ENCODE results near the gene HEATR5A.
"Not testable (repeated sequence)": the region's sequence is repeated elsewhere in the genome, so short reads cannot be mapped to it uniquely, and the experiment has no call there.

HEATR5A gene

DNA sequence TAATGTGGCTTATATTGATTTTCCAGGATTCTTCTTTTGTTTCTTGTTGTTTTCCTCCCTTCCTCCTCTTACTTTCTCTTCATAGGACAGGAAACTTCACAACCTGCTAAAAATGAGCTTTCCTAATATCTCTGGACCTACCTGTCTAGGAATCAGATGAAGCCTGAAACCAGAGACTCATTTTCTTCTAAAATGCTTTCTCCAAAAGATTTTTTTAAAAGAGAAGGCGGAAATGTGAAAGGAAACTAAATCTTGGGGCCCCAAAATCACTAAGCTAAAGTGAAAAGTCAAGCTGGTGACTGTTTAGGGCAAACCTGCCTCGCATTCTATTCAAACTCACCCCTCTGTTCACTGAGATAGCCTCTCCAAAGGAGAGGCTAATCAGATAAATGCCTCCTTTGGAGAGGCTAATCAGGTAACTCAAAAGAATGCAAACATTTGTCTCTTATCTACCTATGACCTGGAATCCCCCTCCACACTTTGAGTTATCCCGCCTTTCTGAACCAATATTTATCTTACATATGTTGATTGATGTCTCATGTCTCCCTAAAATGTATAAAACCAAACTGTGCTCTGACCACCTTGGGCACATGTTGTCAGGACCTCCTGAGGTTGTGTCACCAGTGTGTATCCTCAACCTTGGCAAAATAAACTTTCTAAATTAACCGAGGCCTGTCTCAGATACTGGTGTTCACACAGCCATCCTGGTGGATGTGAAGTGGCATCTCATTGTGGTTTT is 140.0 kb downstream of the HEATR5A start:
- no peak for DNase-seq

DNA sequence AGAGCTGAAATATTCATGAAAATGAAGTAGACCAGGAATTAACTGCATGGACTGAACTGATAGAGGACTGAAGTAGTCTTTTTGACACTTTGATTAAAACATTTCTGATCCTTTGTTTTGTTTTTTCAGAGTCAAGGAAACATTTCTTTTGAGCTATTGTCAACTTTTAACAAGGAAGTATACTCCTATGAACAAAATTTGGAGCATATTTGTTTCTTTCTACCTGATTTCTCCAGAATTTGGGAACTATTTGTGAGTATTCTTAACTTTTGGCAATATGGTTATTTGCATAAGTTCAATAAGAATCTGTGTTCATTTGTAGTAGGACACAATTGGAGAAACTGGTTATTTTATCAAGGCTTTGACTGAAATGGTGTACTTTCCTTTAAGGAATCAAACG is 141.5 kb downstream of the HEATR5A start:
- no peak for DNase-seq

DNA sequence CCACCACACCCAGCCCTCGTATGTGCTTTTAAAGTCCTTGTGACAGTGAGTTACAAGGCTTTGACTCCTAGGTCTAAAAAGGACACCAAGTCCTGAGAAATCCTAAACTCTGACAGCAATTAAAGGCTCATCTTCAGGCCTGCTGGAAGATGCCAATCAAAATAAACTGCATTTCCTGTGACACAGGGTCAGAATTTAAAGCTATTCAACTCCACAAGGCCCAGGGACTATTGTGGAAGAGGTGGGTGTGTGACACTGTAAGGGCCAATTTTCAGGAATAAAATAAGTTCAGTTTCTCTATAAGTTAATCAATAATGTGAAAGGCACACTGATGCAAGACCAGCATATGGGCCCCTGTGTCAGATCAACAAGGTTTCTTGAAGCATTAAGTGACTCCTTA is 143.3 kb downstream of the HEATR5A start:
- DNase-seq: no peak

DNA sequence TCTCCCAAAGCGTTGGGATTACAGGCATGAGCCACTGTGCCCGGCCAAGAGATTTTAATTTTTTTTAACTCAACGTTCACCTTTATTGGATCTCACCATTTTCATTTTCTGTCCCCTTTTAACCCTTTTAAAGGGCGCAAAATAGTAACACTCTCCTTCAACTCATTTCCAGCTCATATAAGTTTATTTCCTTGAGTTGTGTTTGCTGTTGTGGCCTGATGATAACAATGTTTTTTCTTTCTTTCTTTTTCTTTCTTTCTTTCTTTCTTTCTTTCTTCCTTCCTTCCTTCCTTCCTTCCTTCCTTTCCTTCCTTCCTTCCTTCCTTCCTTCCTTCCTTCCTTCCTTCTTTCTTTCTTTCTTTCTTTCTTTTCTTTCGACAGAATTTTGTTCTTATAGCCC is 143.9 kb downstream of the HEATR5A start:
- DNase-seq: not testable (repeated sequence)

DNA sequence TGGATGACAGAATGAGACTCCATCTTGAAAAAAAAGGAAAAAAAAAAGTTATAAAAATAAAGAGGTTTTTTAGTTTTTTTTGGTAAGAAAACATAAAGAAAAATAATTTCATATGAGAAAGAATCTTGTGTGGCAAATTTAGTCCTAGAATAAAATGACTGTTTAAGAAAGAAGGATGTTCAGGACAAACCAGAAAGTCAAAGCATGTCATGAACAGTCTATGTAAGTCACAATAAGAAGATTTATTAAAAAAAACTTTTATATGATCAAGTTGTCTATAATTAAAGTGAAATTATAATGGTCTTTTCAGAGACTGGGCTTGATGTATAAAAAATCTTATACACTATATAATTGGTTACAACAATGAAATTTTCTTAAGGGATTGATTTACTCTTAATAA is 144.6 kb downstream of the HEATR5A start:
- no peak for DNase-seq

DNA sequence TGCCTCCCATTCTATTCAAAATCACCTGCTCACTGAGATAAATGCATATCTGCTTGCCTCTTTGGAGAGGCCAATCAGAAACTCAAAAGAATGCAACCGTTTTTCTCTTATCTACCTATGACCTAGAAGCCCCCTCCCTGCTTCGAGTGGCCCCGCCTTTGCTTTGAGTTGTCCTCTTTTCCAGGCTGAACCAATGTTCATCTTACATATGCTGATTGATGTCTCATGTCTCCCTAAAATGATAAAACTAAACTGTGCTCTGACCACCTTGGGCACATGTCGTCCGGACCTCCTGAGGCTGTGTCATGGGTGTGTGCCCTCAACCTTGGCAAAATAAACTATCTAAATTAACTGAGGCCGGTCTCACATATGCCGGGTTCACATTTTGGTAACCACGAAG is 148.7 kb downstream of the HEATR5A start:
- no peak for DNase-seq

DNA sequence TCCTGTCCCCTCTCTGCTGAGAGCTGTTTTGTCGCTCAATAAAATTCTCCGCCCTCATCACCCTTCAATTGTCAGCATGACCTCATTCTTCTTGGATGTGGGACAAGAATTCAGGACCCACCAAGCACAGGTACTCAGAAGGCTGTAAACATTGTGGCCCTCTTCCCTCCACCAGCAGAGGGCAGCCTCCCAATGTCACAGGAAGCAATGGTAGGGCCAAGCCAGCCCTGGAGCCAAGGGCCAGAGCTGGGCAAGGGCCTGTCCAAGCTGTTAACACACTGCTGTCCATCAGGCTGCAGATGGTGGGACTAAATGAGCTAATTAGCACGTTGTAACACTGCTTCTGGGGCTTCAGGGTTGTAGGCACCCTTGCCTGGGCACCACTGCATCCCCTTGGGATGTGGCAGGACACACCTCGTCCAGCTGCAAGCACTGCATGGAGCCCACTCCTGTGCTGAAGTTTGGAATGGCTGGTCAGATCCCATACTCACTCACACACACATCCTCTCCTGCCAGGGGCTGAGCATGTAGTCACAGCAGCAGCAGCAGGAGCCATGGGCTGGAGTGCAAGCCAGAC is 150.1 kb downstream of the HEATR5A start:
- no peak for DNase-seq

DNA sequence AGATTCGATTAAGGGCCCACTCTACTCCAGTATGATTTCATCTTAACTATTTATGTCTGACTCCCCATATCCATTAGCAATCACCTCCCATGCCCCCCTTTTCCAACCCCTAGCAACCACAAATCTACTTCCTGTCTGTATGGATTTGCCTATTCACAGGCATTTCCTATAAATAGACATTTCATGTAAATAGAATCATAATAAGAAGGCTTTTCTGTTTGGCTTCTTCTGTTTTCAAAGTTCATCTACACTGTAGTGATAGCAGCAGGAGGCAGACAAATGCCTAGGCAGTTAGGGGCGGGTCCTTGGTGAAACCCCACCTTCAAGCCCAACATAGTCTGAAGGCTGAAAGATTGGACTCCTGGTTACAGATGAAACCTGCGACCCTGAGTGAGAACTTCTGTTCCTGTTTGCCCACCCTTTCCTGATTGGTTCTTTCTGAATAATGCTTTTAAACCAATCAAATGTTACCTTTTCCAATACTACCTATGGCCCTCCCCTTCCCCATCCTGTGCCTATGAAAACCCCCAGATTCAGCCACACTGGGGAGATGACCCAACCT is 150.6 kb downstream of the HEATR5A start:
- no peak for DNase-seq

DNA sequence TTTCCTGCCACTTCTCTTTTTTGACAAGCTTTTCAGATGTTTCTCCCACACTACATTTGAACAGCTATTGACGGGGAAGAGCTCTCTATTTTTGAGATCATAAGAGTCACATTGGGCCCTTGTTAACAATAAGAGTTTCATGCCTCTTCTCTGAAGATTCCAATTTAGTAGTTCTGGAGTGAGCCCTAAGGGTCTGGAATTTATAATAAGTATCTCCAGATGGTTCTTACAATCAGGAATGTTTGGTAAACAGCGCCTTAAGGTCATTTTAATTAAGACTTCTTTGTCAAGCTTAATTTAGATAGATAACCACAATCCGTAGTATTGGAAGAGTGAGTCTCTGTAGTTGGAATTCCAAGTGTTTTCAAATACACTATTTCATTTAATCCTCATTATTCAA is 152.1 kb downstream of the HEATR5A start:
- DNase-seq: no peak

DNA sequence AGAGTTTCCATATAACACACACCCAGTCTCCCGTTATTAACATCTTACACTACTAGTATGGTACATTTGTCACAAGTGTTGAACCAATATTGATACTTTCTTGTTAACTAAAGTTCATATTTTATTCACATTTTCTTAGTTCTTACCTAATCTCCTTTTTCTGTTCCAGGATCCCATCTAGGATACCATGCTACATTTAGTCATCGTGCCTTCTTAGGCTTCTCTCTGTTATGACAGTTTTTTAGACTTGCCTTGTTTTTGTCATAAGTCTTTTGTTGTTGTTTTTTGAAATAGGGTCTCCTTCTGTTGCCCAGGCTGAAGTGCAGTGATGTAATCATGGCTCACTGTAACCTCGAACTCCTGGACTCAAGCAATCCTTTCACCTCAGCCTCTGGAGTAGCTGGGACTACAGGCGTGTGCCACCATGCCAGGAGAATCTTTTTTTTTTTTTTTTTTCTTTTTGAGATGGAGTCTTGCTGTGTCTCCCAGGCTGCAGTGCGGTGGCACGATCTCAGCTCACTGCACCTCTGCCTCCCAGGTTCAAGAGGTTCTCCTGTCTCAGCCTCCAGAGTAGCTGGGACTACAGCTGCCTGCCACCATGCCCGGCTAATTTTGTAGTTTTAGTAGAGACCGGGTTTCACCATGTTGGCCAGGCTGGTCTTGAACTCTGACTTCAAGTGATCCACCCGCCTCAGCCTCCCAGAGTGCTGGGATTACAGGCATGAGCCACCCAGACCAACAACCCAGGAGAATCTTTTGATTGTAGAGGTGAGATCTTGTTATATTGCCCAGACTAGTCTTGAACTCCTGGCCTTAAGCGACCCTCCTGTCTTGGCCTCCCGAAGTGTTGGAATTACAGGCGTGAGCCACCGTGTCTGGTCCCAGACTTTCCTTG is 153.7 kb downstream of the HEATR5A start:
- DNase-seq: no peak

DNA sequence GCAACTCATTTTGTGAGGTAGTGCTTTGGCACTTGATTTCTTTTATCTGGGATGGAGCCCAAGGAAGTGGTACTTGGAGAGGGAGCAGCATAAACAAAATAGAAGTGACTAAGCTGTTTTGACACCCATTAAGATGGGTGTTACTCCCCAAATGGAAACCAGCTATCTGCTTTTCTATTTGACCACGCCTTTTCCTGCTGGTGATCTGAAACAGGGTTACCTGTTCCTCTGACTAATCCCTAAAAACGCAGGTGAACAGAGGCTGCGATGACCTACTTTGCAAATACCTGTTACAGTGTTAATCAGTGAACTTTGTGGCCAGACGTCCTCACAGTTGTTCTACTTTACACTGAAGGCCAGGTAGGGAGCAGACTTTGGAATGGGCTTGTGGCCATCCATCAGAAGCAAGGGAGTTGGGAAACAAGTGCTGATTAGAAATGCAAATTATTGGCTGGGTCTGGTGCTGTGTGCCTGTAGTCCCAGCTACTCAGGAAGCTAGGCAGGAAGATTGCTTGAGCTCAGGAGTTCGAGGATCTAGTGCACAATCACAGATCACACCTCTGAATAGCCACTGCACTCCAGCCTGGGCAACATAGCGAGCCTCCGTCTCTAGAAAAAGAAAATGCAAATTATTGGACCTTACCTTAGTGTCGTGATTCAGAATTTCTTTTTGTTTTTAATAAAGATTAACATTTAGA is 154.5 kb downstream of the HEATR5A start:
- no peak for DNase-seq

DNA sequence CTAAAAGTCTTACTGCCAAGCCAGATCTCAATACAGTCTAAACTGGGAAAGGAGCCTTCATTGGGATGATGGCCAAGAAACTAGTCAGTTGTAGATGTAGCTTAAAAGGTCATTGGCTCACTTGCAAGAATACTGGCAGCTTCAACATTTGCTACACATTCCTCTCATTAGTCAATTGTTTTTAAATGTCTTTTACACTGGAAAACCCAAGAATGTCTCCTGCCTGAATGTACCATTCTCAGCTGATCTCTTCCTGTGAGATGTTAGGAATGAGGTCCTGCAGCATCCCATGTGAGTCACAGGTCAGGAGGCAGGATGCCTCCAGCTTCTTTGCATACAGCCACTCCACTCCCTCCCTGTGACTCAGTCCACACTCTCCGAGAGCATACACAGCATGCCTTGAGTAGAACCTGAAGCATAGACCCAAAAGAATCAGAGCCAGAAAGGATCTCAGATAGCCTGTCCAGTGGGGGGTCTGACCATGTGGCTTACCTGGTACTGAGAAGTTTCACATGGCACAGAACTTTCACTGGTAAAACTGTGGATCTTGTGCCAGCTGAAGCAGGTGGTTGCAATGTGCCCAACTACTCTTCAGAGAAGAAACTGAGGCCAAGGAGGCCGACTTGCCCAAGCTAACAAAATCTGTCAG is 156.7 kb downstream of the HEATR5A start:
- DNase-seq: no peak

DNA sequence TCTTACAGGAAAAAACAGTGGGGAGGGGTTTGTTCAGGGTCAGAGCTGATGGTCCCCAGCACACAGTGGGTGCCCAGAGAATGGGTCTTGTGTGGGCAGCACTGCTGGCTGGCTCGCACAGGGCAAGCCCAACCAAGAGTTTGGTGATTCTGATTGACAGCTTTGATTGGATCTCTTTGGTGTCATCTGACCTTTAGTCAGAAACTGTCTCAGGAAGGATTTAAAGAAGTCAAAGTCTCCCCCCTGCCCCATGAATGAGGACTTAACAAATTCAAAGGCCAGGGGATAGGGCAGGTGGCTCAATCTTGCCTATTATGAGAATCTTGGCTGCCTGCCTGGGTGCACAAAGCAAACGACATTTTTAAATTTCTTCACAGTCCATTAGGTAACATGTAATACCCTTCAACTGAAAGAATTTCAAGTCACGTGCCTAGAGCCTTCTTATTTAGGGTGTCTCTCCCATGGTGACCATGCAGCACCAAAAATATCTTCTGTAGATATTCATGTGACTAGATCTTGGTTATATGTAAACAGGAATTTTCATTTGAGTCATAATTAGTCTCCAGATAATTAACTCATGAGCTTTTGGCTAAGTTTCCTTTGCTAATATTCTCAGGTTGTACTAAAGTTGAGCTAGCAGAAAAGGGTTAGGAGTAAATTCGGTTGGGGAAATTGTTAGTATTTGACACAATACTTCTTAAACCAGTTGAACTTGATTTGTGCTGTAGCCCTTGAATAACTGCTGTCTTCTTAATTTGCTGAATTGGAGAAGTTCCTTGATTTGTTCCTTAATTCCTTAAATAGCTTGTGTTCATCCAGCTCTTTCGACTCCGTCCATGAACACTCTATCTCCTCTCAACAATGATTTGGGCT is 158.3 kb downstream of the HEATR5A start:
- peak in 1 of 3 experiments; percentile 32 for DNase-seq

DNA sequence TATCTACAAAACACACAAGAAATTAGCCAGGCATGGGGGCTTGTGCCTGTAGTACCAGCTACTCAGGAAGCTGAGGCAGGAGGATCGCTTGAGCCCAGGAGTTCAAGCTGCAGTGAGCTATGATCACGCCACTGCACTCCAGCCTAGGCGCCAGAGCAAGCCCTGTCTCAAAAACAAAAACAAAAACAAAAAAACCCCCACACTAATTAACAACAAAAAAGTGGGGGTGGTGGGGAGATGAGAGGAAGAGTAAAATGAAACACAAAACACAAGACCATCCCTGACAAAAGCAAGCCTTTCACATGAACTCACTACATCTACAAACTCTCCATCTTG is 158.9 kb downstream of the HEATR5A start:
- DNase-seq: no peak

DNA sequence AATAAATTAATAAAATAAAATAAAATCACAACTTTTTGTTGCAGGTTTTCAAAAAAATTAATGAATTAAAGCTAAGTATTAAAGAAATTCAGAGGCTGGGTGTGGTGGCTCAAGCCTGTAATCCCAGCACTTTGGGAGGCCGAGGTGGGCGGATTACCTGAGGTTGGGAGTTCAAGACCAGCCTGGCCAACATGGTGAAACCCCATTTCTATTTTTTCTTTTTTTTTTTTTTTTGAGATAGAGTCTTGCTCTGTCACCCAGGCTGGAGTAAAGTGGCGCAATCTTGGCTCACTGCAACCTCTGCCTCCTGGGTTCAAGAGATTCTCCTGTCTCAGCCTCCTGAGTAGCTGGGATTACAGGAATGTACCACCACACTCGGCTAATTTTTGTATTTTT is 161.3 kb downstream of the HEATR5A start:
- DNase-seq: not testable (repeated sequence)

DNA sequence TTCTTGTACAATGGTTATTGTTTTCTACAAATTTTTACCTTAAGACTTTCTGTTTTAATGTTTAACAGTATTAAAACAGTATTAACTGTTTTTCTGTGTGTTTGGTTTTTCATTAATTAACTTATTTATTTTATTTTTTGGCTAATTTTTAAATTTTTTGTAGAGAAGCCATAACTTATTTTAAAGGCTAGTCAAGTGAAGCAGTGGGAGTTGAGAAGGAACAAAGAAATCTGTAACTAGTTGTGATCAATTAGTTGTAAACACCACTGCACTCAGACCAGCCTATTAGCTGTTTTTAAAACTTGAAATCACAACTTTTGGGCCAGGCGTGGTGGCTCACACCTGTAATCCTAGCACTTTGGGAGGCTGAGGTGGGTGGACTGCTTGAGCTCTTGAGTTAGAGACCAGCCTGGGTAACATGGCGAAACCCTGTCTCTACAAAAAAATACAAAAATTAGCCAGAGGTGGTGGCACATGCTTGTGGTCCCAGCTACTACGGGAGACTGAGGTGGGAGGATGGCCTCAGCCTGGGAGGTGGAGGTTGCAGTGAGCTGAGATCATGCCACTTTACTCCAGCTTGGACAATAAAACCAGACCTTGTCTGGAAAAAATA is 161.8 kb downstream of the HEATR5A start:
- DNase-seq: no peak

DNA sequence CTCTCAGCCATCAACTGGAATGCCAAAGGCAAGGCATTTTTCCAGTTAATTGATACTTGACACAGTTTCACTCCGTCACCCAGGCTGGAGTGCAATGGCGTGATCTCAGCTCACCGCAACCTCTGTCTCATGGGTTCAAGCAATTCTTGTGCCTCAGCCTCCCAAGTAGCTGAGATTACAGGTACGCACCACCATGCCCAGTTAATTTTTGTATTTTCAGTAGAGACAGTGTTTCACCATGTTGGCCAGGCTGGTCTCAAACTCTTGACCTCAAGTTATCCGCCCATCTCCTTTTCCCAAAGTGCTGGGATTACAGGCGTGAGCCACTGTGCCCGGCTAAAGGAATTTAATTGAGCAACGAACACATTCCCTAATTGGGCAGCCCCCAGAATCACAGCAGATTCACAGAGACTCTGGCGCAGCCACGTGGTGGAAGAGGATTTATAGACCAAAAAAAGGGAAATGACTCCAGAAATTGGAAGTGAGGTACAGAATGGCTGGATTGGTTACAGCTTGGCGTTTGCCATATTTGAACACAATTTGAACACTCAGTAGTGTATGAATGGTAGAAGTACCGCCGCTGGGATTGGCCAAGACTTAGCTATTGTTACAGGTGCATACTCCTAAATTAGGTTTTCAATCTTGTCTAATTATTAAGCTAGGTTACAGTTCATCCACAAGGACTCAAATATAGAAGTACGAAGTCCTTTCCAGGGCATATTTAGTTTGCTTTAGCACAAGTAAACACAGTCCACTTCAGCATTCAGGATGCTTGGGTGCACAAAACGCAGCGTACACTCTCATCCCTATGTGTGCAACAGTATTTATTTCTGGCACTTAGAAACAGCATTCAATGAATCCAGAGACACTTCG is 162.6 kb downstream of the HEATR5A start:
- DNase-seq: not testable (repeated sequence)

DNA sequence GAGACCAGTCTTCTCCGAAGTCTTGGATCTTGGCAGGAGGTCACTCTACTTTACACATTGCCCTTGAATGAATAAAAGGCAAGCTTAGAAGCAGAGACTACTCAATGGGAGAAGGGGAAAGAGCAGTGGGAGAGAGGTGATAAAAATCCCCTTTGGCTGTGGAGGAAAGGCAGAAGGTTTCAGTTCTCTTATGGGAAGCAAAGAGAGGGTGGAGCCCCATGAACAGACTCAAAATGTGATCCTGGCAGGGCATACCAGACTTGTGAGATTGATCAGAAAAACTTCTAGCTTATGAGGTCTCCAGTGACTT is 163.2 kb downstream of the HEATR5A start:
- no peak for DNase-seq

DNA sequence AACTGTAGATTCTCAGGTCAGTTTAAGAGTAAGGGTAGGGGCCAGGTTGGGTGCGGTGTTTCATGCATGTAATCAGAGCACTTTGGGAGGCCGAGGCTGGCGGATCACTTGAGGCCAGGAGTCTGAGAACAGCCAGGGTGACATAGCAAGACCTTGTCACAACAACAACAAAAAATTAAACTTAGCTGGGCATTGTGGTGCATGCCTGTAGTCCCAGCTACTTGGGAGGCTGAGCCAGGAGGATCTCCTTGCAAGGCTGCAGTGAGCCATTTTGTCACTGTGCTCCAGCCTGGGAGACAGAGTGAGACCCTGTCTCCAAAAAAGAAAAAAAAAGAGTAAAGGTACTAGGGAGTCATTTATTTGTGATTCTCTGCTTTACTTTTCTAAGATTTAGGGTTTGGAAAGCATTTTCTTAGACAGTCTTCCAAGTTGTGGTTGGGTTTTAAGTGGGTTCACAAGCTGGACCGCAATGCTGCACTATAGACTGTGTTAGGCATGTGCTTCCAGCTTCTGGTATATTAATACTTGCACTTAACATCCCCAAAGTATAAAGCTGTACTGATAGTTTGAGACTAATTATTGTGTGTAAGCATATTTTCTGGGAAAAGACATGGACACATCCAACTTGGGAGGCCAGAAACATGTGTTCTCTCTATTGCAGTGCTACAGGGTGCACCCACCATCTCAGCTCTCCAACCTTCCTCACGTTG is 163.7 kb downstream of the HEATR5A start:
- DNase-seq: no peak

Data from NCI-H1417 (cell line).